ENCODE measurements around the gene KIF5A. TPM values are rescaled to one million over a fixed set of nuclear protein-coding genes. Genes with fewer than 3 reads are reported as not detected.
"Not testable (repeated sequence)": the region's sequence is repeated elsewhere in the genome, so short reads cannot be mapped to it uniquely, and the experiment has no call there.

Gene KIF5A
- total and polyA plus RNA-seq, 5 donors from 2014 or later = 0.05 to 0.72 (median 0.06) TPM; not detected in 2

DNA sequence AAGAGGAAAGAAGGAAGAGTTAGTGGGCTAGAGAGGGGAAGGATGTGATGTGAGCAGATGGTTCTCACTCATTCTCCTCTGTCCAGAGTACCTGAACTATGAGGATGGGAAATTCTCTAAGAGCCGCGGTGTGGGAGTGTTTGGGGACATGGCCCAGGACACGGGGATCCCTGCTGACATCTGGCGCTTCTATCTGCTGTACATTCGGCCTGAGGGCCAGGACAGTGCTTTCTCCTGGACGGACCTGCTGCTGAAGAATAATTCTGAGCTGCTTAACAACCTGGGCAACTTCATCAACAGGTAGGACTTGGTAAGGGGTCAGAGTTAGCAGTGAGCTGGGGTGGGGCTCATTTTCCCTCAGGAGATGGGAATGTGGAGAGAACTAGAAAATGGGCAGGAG is 37.2 kb upstream of the KIF5A start:
- Mint-ChIP-seq H3K36me3 (peaks cover 49% of the 10 kb centered on the region), H3K4me3 (peak overlapping the region in 2 of 4 donors; percentile 44 to 74), H3K27me3 (no peaks in the 10 kb centered on the region), H3K27ac (peak overlapping the region in 1 of 3 donors; percentile 33), H3K4me1 (peaks cover 0 to 10% (median 7%) of the 10 kb centered on the region in 4 donors), H3K9me3 (no peaks in the 10 kb centered on the region)
- no peak overlapping the region for H3K27ac ChIP-seq (ENCODE audit: insufficient read depth, low read length, poor library complexity, severe bottlenecking)
- H3K4me3 ChIP-seq (ENCODE audit: low read depth, low read length) = no peak overlapping the region
- no peaks in the 10 kb centered on the region for H3K4me1 ChIP-seq (ENCODE audit: control insufficient read depth, insufficient read depth, low read length, poor library complexity, severe bottlenecking)
- H3K27me3 ChIP-seq (ENCODE audit: control insufficient read depth, insufficient read depth, low read length) = no peaks in the 10 kb centered on the region
- peaks cover 76% of the 10 kb centered on the region for H3K36me3 ChIP-seq (ENCODE audit: control insufficient read depth, insufficient read depth, low read length)
- no peak for DNase-seq
- H3K9me3 ChIP-seq (ENCODE audit: control insufficient read depth in 2 of 2, low read length in 2 of 2) = no peaks in the 10 kb centered on the region
- no peak for ATAC-seq (ENCODE audit: low read depth in 2 of 2)

DNA sequence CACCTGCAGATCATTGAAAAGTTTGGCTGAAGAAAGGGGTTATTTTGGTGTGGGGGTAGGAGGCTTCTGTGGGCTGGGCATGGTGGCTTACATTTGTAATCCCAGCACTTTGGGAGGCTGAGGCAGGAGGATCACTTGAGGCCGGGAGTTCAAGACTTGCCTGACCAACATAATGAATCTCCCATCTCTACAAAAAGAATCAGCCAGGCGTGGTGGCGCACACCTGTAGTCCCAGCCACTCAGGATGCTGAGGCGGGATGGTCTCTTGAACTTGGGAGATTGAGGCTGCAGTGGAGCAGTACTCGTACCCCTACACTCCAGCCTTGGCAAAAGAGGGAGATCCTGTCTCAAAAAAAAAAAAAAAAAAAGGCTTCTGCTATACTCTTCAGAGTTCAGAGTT is 36.6 kb upstream of the KIF5A start:
- H3K9me3 Mint-ChIP-seq = no peaks in the 10 kb centered on the region
- no peak overlapping the region for H3K4me3 ChIP-seq (ENCODE audit: low read depth, low read length)
- peaks cover 49% of the 10 kb centered on the region for H3K36me3 Mint-ChIP-seq
- no peaks in the 10 kb centered on the region for H3K27me3 Mint-ChIP-seq
- peaks cover 4 to 15% (median 10%) of the 10 kb centered on the region in 4 donors for H3K4me1 Mint-ChIP-seq
- no peak for DNase-seq
- H3K4me1 ChIP-seq (ENCODE audit: control insufficient read depth, insufficient read depth, low read length, poor library complexity, severe bottlenecking) = peaks cover 5% of the 10 kb centered on the region
- no peaks in the 10 kb centered on the region for H3K27me3 ChIP-seq (ENCODE audit: control insufficient read depth, insufficient read depth, low read length)
- no peak overlapping the region for H3K27ac ChIP-seq (ENCODE audit: insufficient read depth, low read length, poor library complexity, severe bottlenecking)
- peak overlapping the region in 2 of 4 donors; percentile 41 to 69 for H3K4me3 Mint-ChIP-seq
- no peaks in the 10 kb centered on the region for H3K9me3 ChIP-seq (ENCODE audit: control insufficient read depth in 2 of 2, low read length in 2 of 2)
- ATAC-seq (ENCODE audit: low read depth in 2 of 2) = no peak
- peaks cover 80% of the 10 kb centered on the region for H3K36me3 ChIP-seq (ENCODE audit: control insufficient read depth, insufficient read depth, low read length)
- no peak overlapping the region for H3K27ac Mint-ChIP-seq

DNA sequence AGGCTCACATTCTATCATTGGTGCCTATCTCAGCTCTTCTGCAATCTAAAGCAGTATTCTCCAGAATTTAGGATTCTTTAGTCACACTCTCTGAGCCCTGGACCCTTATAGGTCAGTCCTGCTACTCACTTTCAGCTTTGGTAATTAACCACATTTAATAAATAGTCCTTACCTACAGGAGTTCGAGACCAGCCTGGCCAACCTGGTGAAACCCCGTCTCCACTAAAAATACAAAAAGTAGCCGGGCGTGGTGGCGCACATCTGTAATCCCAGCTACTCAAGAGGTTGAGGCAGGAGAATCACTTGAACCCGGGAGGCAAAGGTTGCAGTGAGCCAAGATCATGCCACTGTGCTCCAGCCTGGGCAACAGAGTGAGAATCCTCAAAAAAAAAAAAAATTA is 36.2 kb upstream of the KIF5A start:
- not testable (repeated sequence) for H3K4me1 ChIP-seq (ENCODE audit: control insufficient read depth, insufficient read depth, low read length, poor library complexity, severe bottlenecking); H3K27ac Mint-ChIP-seq; H3K4me3 ChIP-seq (ENCODE audit: low read depth, low read length); H3K4me3 Mint-ChIP-seq; ATAC-seq (ENCODE audit: low read depth in 2 of 2); DNase-seq; H3K27ac ChIP-seq (ENCODE audit: insufficient read depth, low read length, poor library complexity, severe bottlenecking); H3K27me3 Mint-ChIP-seq; H3K9me3 ChIP-seq (ENCODE audit: control insufficient read depth in 2 of 2, low read length in 2 of 2); H3K27me3 ChIP-seq (ENCODE audit: control insufficient read depth, insufficient read depth, low read length); H3K9me3 Mint-ChIP-seq
- peaks cover 8 to 19% (median 13%) of the 10 kb centered on the region in 4 donors for H3K4me1 Mint-ChIP-seq
- peaks cover 49% of the 10 kb centered on the region for H3K36me3 Mint-ChIP-seq
- peaks cover 82% of the 10 kb centered on the region for H3K36me3 ChIP-seq (ENCODE audit: control insufficient read depth, insufficient read depth, low read length)

DNA sequence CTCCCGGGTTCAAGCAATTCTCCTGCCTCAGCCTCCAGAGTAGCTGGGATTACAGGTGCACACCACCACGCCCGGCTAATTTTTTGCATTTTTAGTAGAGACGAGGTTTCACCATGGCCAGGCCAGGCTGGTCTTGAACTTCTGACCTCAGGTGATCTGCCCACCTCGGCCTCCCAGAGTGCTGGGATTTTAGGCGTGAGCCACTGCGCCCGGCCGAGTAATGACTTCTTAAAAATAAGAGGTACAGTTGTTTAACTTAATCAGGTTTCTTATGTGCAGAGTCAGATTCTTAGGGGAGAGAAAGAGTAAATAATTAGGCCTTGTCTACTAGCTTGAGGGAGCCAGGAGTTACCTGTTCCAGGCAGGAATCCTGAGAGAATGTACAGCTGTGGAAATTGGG is 35.6 kb upstream of the KIF5A start:
- H3K36me3 ChIP-seq (ENCODE audit: control insufficient read depth, insufficient read depth, low read length) = peaks cover 80% of the 10 kb centered on the region
- peaks cover 15% of the 10 kb centered on the region for H3K4me1 ChIP-seq (ENCODE audit: control insufficient read depth, insufficient read depth, low read length, poor library complexity, severe bottlenecking)
- not testable (repeated sequence) for ATAC-seq (ENCODE audit: low read depth in 2 of 2); DNase-seq; H3K9me3 Mint-ChIP-seq; H3K9me3 ChIP-seq (ENCODE audit: control insufficient read depth in 2 of 2, low read length in 2 of 2); H3K27ac ChIP-seq (ENCODE audit: insufficient read depth, low read length, poor library complexity, severe bottlenecking); H3K4me3 Mint-ChIP-seq; H3K27me3 Mint-ChIP-seq; H3K4me3 ChIP-seq (ENCODE audit: low read depth, low read length); H3K27me3 ChIP-seq (ENCODE audit: control insufficient read depth, insufficient read depth, low read length); H3K27ac Mint-ChIP-seq
- Mint-ChIP-seq H3K4me1 (peaks cover 13 to 24% (median 17%) of the 10 kb centered on the region in 4 donors), H3K36me3 (peaks cover 53% of the 10 kb centered on the region)

DNA sequence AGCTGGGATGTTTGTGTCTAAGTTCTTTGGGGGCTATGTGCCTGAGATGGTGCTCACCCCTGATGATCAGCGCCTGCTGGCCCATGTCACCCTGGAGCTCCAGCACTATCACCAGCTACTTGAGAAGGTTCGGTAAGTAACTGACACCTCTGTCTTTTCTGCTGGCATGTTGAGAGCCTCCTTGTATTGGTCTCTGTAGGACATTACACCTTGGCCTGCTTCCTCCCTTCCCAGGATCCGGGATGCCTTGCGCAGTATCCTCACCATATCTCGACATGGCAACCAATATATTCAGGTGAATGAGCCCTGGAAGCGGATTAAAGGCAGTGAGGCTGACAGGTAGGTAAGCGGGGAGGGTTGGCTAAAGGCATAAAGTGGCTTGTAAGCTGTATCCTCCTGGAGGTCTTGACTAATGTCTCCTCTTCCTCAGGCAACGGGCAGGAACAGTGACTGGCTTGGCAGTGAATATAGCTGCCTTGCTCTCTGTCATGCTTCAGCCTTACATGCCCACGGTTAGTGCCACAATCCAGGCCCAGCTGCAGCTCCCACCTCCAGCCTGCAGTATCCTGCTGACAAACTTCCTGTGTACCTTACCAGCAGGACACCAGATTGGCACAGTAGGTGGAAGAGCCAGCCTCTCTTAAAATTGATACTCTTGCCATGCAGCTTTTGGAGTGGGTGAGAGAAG is 35.0 kb upstream of the KIF5A start:
- peaks cover 16 to 29% (median 19%) of the 10 kb centered on the region in 4 donors for H3K4me1 Mint-ChIP-seq
- Histone ChIP-seq H3K27ac (ENCODE audit: insufficient read depth, low read length, poor library complexity, severe bottlenecking) (no peak overlapping the region), H3K36me3 (ENCODE audit: control insufficient read depth, insufficient read depth, low read length) (peaks cover 75% of the 10 kb centered on the region), H3K4me3 (ENCODE audit: low read depth, low read length) (no peak overlapping the region), H3K4me1 (ENCODE audit: control insufficient read depth, insufficient read depth, low read length, poor library complexity, severe bottlenecking) (peaks cover 21% of the 10 kb centered on the region), H3K9me3 (ENCODE audit: control insufficient read depth in 2 of 2, low read length in 2 of 2) (no peaks in the 10 kb centered on the region), H3K27me3 (ENCODE audit: control insufficient read depth, insufficient read depth, low read length) (no peaks in the 10 kb centered on the region)
- H3K9me3 Mint-ChIP-seq = no peaks in the 10 kb centered on the region
- H3K27ac Mint-ChIP-seq = no peak overlapping the region
- ATAC-seq (ENCODE audit: low read depth in 2 of 2) (no peak), DNase-seq (no peak)
- H3K36me3 Mint-ChIP-seq = peaks cover 51% of the 10 kb centered on the region
- H3K27me3 Mint-ChIP-seq = no peaks in the 10 kb centered on the region
- no peak overlapping the region for H3K4me3 Mint-ChIP-seq

DNA sequence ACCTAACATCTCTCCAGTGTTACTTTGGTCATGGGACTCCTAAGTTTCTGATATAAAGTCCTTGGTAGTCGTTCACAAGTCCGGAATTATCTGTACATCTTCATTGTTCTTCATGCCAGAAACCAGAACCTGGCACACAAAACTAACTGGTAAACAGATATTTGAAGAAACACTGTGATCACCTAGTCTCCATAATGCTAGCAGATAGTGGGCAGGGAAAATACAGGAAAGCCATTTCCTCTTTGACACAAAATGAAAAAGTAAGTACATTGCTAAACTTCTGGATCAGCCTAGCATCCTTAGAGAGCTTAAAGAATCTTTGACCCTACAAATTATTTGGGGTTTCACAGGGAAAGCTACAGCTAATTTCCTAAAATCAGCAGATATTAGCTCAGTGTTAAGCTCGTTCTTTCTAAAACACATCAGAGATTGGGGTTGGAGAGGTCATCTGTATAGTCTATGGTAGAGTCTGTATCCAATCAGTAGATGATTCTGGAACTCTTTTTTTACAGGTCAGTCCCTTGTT is 34.4 kb upstream of the KIF5A start:
- H3K4me3 ChIP-seq (ENCODE audit: low read depth, low read length) = no peak overlapping the region
- Mint-ChIP-seq H3K9me3 (no peaks in the 10 kb centered on the region), H3K36me3 (peaks cover 51% of the 10 kb centered on the region), H3K4me1 (peaks cover 17 to 33% (median 21%) of the 10 kb centered on the region in 4 donors), H3K4me3 (peak overlapping the region in 2 of 4 donors; percentile 43 to 79), H3K27ac (peak overlapping the region in 1 of 3 donors; percentile 60), H3K27me3 (peaks cover 4% of the 10 kb centered on the region)
- no peaks in the 10 kb centered on the region for H3K9me3 ChIP-seq (ENCODE audit: control insufficient read depth in 2 of 2, low read length in 2 of 2)
- H3K27me3 ChIP-seq (ENCODE audit: control insufficient read depth, insufficient read depth, low read length) = no peaks in the 10 kb centered on the region
- peaks cover 21% of the 10 kb centered on the region for H3K4me1 ChIP-seq (ENCODE audit: control insufficient read depth, insufficient read depth, low read length, poor library complexity, severe bottlenecking)
- H3K27ac ChIP-seq (ENCODE audit: insufficient read depth, low read length, poor library complexity, severe bottlenecking) = no peak overlapping the region
- DNase-seq (no peak), ATAC-seq (ENCODE audit: low read depth in 2 of 2) (no peak)
- peaks cover 69% of the 10 kb centered on the region for H3K36me3 ChIP-seq (ENCODE audit: control insufficient read depth, insufficient read depth, low read length)

DNA sequence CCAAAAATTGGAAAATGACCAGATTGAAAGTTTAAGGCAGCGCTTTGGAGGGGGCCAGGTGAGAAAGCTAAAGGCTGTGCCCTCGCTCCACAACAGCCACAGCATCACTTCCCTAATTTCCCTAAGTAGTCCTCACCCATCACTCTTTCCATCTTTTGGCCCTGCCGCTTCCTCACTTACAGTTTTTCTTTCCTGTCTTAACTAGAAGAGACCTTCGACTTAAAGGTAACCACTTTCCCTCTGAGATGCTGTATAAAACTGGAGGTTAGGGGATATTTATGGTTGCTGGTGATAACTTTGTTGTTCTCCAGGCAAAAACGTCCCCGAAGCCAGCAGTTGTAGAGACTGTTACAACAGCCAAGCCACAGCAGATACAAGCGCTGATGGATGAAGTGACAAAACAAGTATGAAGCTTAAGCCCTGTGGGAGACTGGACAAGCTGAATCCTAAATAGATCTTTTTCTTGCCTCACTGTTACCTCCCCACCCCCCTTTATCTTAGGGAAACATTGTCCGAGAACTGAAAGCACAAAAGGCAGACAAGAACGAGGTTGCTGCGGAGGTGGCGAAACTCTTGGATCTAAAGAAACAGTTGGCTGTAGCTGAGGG is 33.8 kb upstream of the KIF5A start:
- no peaks in the 10 kb centered on the region for H3K9me3 Mint-ChIP-seq
- ATAC-seq (ENCODE audit: low read depth in 2 of 2) = no peak
- peaks cover 17 to 37% (median 24%) of the 10 kb centered on the region in 4 donors for H3K4me1 Mint-ChIP-seq
- H3K4me1 ChIP-seq (ENCODE audit: control insufficient read depth, insufficient read depth, low read length, poor library complexity, severe bottlenecking) = peaks cover 25% of the 10 kb centered on the region
- peak overlapping the region in 2 of 4 donors; percentile 43 to 79 for H3K4me3 Mint-ChIP-seq
- no peak overlapping the region for H3K27ac ChIP-seq (ENCODE audit: insufficient read depth, low read length, poor library complexity, severe bottlenecking)
- peaks cover 8% of the 10 kb centered on the region for H3K27me3 Mint-ChIP-seq
- no peaks in the 10 kb centered on the region for H3K9me3 ChIP-seq (ENCODE audit: control insufficient read depth in 2 of 2, low read length in 2 of 2)
- H3K27me3 ChIP-seq (ENCODE audit: control insufficient read depth, insufficient read depth, low read length) = no peaks in the 10 kb centered on the region
- peaks cover 51% of the 10 kb centered on the region for H3K36me3 Mint-ChIP-seq
- no peak for DNase-seq
- H3K27ac Mint-ChIP-seq = peak overlapping the region in 2 of 3 donors; percentile 57 to 60
- H3K4me3 ChIP-seq (ENCODE audit: low read depth, low read length) = no peak overlapping the region
- H3K36me3 ChIP-seq (ENCODE audit: control insufficient read depth, insufficient read depth, low read length) = peaks cover 68% of the 10 kb centered on the region
